Cortex of kidney (tissue), 1 donor: ENCODE measurements around the gene AGTRAP.

Source experiments
- DNase-seq: peaks from one replicate; lab custom pipeline; 2025; lab: John Stamatoyannopoulos, UW

The AGTRAP gene

DNA sequence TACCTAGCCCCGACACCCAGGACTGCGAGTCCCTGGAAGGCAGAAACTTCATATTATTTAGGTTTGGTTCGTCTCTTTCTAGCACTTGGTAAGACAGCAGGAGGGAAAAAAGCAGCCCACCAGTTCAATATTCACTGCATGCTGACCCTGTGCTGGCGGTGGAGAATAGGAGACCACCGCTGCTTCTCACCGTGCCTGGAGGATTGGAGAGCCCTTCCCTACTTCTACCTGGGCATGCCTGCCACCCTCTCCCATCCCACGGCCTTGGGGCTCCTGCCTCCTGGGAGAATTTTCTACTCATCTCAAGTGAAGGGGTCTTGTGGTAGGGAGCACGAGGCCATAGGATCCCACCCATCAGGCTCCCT lies 64.4 kb downstream of the AGTRAP start:
- no peak for DNase-seq
